HG03439 (cell line): Measurements from ENCODE around the gene NUDT4.
"Not testable (repeated sequence)": the region's sequence is repeated elsewhere in the genome, so short reads cannot be mapped to it uniquely, and the experiment has no call there.

ENCODE experiments used
- ATAC-seq: cut with Tn5 transposase; IDR thresholded peaks from one replicate; pipeline ENCODE4 v1.9.1; 2021; ENCODE audit warnings: mild to moderate bottlenecking, moderate library complexity; ENCODE audit not compliant: unreplicated experiment

Gene NUDT4

GRCh38 chr12:93399183-93399863 is 21.6 kb downstream of the NUDT4 start:
- peak; percentile 76 for ATAC-seq

GRCh38 chr12:93402333-93403311 is 24.9 kb downstream of the NUDT4 start:
- no peak for ATAC-seq

GRCh38 chr12:93403988-93404803 is 26.5 kb downstream of the NUDT4 start:
- no peak for ATAC-seq

- no peak for ATAC-seq
Measured at GRCh38 chr12:93404961-93405849, 27.5 kb downstream of the NUDT4 start.

- no peak for ATAC-seq
Measured at GRCh38 chr12:93407054-93407962, 29.6 kb downstream of the NUDT4 start.

- no peak for ATAC-seq
Measured at GRCh38 chr12:93407963-93408283, 30.2 kb downstream of the NUDT4 start.

- no peak for ATAC-seq
Measured at GRCh38 chr12:93408813-93409212, 31.1 kb downstream of the NUDT4 start.

- ATAC-seq = not testable (repeated sequence)
Measured at GRCh38 chr12:93409343-93410187, 31.8 kb downstream of the NUDT4 start.

- not testable (repeated sequence) for ATAC-seq
Measured at GRCh38 chr12:93411060-93411459, 33.3 kb downstream of the NUDT4 start.

GRCh38 chr12:93412396-93412795 is 34.7 kb downstream of the NUDT4 start:
- ATAC-seq = not testable (repeated sequence)

GRCh38 chr12:93413064-93413463 is 35.3 kb downstream of the NUDT4 start:
- no peak for ATAC-seq

- no peak for ATAC-seq
Measured at GRCh38 chr12:93415723-93416464, 38.2 kb downstream of the NUDT4 start.

- ATAC-seq = no peak
Measured at GRCh38 chr12:93417967-93418480, 40.3 kb downstream of the NUDT4 start.

- peak; percentile 41 for ATAC-seq
Measured at GRCh38 chr12:93419388-93420034, 41.8 kb downstream of the NUDT4 start.

GRCh38 chr12:93422050-93422449 is 44.3 kb downstream of the NUDT4 start:
- no peak for ATAC-seq

- no peak for ATAC-seq
Measured at GRCh38 chr12:93425736-93426411, 48.1 kb downstream of the NUDT4 start.
